ENCODE results near the gene KRTAP26-1. TPM values are rescaled to one million over a fixed set of nuclear protein-coding genes. Genes with fewer than 3 reads are reported as not detected.

The KRTAP26-1 gene, protein sequence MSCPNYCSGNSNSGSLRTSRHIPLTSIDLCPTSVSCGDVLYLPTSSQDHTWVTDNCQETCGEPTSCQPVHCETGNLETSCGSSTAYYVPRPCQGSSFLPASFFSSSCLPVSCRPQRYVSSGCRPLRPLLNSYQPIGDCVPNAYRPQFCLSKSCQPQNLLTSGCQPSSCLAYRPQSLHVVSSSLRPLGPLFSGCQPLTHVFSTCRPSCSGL
- not detected in 2 replicates for total RNA-seq

DNA sequence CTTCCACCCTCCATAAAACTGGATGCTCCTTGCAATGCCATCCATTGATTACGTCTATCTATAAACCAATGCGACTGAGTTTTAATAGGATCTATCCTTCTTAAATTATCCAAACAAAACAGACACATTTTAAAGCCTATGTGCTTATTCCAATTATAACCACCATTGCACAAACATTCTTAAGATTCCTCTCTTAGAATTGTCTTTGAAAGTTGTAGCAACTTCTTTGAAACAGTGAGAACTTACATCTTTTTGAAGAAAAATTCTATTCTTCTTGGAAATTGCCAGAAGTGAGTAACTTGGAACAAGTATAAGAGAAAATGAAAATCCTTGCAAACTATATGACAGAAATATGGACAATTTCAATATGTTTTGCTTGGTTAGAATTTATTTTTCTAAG is at the start of gene KRTAP26-1:
Gene KRTAP26-1 (minus strand): TSS at position 101 of the 400 bp plus-strand sequence. CDS start 280 bp downstream, outside the sequence.

DNA sequence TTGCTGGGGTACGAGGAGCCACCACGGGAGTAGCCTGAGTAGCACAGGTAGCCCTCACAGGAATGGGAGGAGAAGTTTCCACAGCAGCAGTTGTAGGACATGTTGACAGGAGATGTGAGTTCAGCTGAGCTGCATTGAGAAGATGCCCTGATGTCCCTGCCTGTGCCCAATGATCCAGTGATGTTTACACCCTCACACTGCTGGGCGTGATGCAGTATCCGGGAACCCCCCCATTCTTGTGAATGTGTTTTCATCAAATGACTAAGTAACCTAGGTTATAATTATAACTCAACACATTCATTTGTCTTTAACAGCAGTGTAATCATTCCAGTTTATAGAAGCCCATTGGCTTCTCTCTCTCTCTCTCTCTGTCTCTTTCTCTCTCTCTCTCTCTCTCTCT is 28.4 kb upstream of the KRTAP26-1 start, which contains the start of gene KRTAP23-1:
Gene KRTAP23-1 (minus strand): TSS at position 101 of the 400 bp plus-strand sequence. CDS start 0 bp downstream, at position 101.

DNA sequence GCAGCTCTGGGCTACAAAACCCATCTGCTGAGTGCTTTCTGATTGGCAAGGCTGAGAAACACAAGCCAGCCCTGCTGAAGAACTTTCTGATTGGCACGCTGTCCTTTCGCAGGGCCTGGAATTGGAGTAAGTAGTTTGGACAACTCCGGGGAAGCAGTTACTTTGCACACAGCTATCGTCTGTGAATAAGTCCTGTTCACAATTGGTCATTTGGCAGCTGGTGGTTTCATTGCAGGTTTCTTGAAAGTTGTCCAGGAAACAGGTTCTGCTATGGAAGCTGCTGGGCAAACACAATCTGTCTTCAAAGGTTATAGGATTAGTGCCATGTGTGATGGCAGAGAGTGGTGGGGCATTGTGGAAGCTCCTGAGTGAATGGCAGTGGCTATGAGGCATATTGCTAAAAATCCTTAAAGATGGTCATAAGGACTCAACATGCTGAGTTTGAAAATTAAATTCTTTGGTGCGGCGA is 17.2 kb upstream of the KRTAP26-1 start, which contains the start of gene KRTAP27-1:
Gene KRTAP27-1 (minus strand): TSS at position 419 of the 469 bp plus-strand sequence. CDS start 26 bp downstream, at position 393.

DNA sequence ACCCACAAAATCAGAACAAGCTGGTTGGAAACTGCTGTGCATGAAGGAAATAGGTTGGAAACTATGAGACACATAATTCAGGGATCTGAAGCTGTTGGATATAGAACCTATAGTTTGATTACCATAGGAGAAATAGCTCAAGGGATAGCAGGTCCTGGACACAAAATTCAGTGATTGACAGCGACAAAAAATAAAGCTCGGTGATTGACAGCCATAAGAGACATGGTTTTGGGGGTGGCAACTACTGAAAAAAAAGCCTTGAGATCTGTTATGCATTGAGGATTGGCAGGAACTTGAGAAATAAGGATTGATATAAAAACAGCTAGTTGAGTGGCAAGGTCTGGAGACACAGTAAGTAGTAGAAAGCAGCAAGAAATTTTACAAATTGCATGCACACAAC is 30.9 kb downstream of the KRTAP26-1 start, which contains the start of gene KRTAP25-1:
Gene KRTAP25-1 (minus strand): TSS at position 300 of the 400 bp plus-strand sequence. CDS start 24 bp downstream, at position 276.

DNA sequence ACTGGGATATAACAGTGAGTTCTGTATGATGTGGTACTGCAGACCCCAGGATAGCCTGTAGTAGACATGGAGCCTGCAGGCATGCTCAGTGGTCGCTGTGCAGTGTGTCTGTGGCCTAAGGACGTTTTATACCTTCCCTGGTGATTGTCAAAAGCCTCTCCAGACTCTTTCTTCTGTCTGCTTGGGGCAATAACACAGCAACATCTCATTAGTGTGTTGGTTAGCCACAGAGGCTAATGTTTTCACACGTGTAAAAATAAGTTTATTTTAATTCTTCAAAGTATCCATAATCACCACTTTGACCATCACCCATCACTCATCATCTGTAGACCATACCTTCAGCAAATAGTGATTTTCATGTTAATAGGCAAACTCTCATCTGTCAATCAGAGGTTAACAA is 37.3 kb downstream of the KRTAP26-1 start, which contains the start of gene KRTAP24-1:
Gene KRTAP24-1 (minus strand): TSS at position 101 of the 400 bp plus-strand sequence. CDS start 18 bp downstream, at position 83.

Other genes with a start within 250 kb of the KRTAP26-1 start
- not detected in 2 replicates for gene CLDN17, start 153.5 kb downstream of the KRTAP26-1 start, total RNA-seq
- not detected in 2 replicates for gene CLDN8, start 104.2 kb downstream of the KRTAP26-1 start, total RNA-seq
- gene KRTAP24-1, start 37.4 kb downstream of the KRTAP26-1 start, total RNA-seq = not detected in 2 replicates
- not detected in 2 replicates for gene KRTAP25-1, start 30.8 kb downstream of the KRTAP26-1 start, total RNA-seq
- not detected in 2 replicates for gene KRTAP27-1, start 17.4 kb upstream of the KRTAP26-1 start, total RNA-seq
- gene KRTAP23-1, start 28.3 kb upstream of the KRTAP26-1 start, total RNA-seq = not detected in 2 replicates
- gene KRTAP13-2, start 52.0 kb upstream of the KRTAP26-1 start, total RNA-seq = not detected in 2 replicates
- not detected in 2 replicates for gene KRTAP13-1, start 75.7 kb upstream of the KRTAP26-1 start, total RNA-seq
- gene KRTAP13-3, start 105.6 kb upstream of the KRTAP26-1 start, total RNA-seq = not detected in 2 replicates
- gene KRTAP13-4, start 109.9 kb upstream of the KRTAP26-1 start, total RNA-seq = not detected in 2 replicates
- gene KRTAP15-1, start 120.0 kb upstream of the KRTAP26-1 start, total RNA-seq = not detected in 2 replicates
- not detected in 2 replicates for gene KRTAP19-1, start 160.1 kb upstream of the KRTAP26-1 start, total RNA-seq
- not detected in 2 replicates for gene KRTAP19-2, start 167.1 kb upstream of the KRTAP26-1 start, total RNA-seq
- not detected in 2 replicates for gene KRTAP19-3, start 171.7 kb upstream of the KRTAP26-1 start, total RNA-seq
- not detected in 2 replicates for gene KRTAP19-4, start 176.8 kb upstream of the KRTAP26-1 start, total RNA-seq
- gene KRTAP19-5, start 181.8 kb upstream of the KRTAP26-1 start, total RNA-seq = not detected in 2 replicates
- gene KRTAP19-6, start 221.5 kb upstream of the KRTAP26-1 start, total RNA-seq = not detected in 2 replicates
- not detected in 2 replicates for gene KRTAP19-7, start 241.0 kb upstream of the KRTAP26-1 start, total RNA-seq

Data from smooth muscle cell of trachea (primary cell).